Thoracic aorta (tissue), 2 donors: Measurements from ENCODE around the gene C2CD5. TPM values are rescaled to one million over a fixed set of nuclear protein-coding genes. Genes with fewer than 3 reads are reported as not detected.

ENCODE experiments used
- total RNA-seq, 2 donors: library from RNA; depleted of rRNA; stranded (reverse); fragments of >200 nt; gene quantifications; one replicate each; pipeline versions ENCODE4 v1.1.0 to v1.2.3, GENCODE V29; 2016

Gene C2CD5
- total RNA-seq, 2 donors from 2014 or later, result 41.3 to 60.0 TPM

Other genes starting within 250 kb of the C2CD5 start
- gene ST8SIA1, start 209.8 kb downstream of the C2CD5 start, total RNA-seq, result 1 to 10 TPM; 6.4 to 6.9 TPM
- 10 to 100 TPM; 24.9 to 38.0 TPM for gene ETNK1, start 80.6 kb upstream of the C2CD5 start, total RNA-seq